GM23338 (cell line): Measurements from ENCODE around the gene C6orf120. TPM values are rescaled to one million over a fixed set of nuclear protein-coding genes. Genes with fewer than 3 reads are reported as not detected.

Experiments used
- ATAC-seq: fragments of 200-7000 bp; cut with Tn5 transposase; 3 replicates; pipeline ENCODE4 v1.9.1; 2020
- DNase-seq: peaks from one replicate; pipeline ENCODE4 v3.0.0-alpha.2; 2015; ENCODE audit warnings: low spot score
- H2AFZ ChIP-seq: fragments of 200-600 bp; sonication (generic); 2 replicates; pipeline ENCODE4 v1.8.0; 2016; ENCODE audit warnings: antibody characterized with exemption, mild to moderate bottlenecking, moderate library complexity
- H3F3A ChIP-seq: fragments of 200-600 bp; sonication (generic); replicated peaks from 2 replicates; pipeline ENCODE4 v1.8.0; 2017; ENCODE audit warnings: antibody characterized with exemption, mixed run types, low read depth
- H3K27ac ChIP-seq: fragments of 200-600 bp; sonication (generic); 2 replicates; pipeline ENCODE4 v1.6.1; 2016; ENCODE audit warnings: low read depth
- H3K27me3 ChIP-seq: fragments of 200-600 bp; sonication (generic); 2 replicates; pipeline ENCODE4 v1.8.0; 2016; ENCODE audit warnings: mild to moderate bottlenecking, mixed run types, moderate library complexity; ENCODE audit not compliant: insufficient read depth
- H3K36me3 ChIP-seq: fragments of 200-600 bp; sonication (generic); 2 replicates; pipeline ENCODE4 v1.8.0; 2016; ENCODE audit warnings: mild to moderate bottlenecking; ENCODE audit not compliant: insufficient read depth
- H3K4me1 ChIP-seq: fragments of 200-600 bp; sonication (generic); 2 replicates; pipeline ENCODE4 v1.8.0; 2016; ENCODE audit warnings: mild to moderate bottlenecking, moderate library complexity; ENCODE audit not compliant: insufficient read depth
- H3K4me2 ChIP-seq: fragments of 200-600 bp; sonication (generic); 2 replicates; pipeline ENCODE4 v1.7.1; 2017; ENCODE audit warnings: mixed run types
- H3K4me3 ChIP-seq: fragments of 200-600 bp; sonication (generic); 2 replicates; pipeline ENCODE4 v1.6.1; 2016; ENCODE audit warnings: mixed run types
- H3K79me2 ChIP-seq: fragments of 200-600 bp; sonication (generic); replicated peaks from 2 replicates; pipeline ENCODE4 v1.8.0; 2017; ENCODE audit warnings: mild to moderate bottlenecking; ENCODE audit not compliant: insufficient read depth
- H3K9me2 ChIP-seq: fragments of 200-600 bp; sonication (generic); 2 replicates; pipeline ENCODE4 v1.8.0; 2017; ENCODE audit not compliant: insufficient read depth
- H4K20me1 ChIP-seq: fragments of 200-600 bp; sonication (generic); replicated peaks from 2 replicates; pipeline ENCODE4 v1.8.0; 2017; ENCODE audit warnings: mild to moderate bottlenecking; ENCODE audit not compliant: insufficient read depth
- H3K27ac Mint-ChIP-seq: 2 replicates; pipeline ENCODE4 v1.8.0; 2020; ENCODE audit warnings: inconsistent platforms, mild to moderate bottlenecking, moderate library complexity, mixed read lengths
- H3K27me3 Mint-ChIP-seq: 3 replicates; pipeline ENCODE4 v1.8.0; 2022; ENCODE audit warnings: low read depth, mild to moderate bottlenecking, moderate library complexity, mixed read lengths, inconsistent platforms; ENCODE audit not compliant: insufficient read depth, poor library complexity
- H3K36me3 Mint-ChIP-seq: 3 replicates; pipeline ENCODE4 v1.8.0; 2021; ENCODE audit warnings: low read depth, mild to moderate bottlenecking, inconsistent platforms, moderate library complexity, mixed read lengths
- H3K4me1 Mint-ChIP-seq: 3 replicates; pipeline ENCODE4 v1.8.0; 2020; ENCODE audit warnings: mild to moderate bottlenecking, inconsistent platforms, mixed read lengths
- H3K4me3 Mint-ChIP-seq: 3 replicates; pipeline ENCODE4 v1.8.0; 2021; ENCODE audit warnings: moderate library complexity, mild to moderate bottlenecking, inconsistent platforms, mixed read lengths
- H3K9me3 Mint-ChIP-seq: 3 replicates; pipeline ENCODE4 v1.8.0; 2020; ENCODE audit warnings: moderate library complexity, mild to moderate bottlenecking, inconsistent platforms, mixed read lengths
- ETS1 ChIP-seq: IDR thresholded peaks from 2 replicates; pipeline ENCODE4 v1.6.1; 2016; ENCODE audit warnings: antibody characterized with exemption
- EZH2 ChIP-seq: fragments of 200-600 bp; sonication (generic); IDR thresholded peaks from one replicate; pipeline ENCODE4 v1.8.0; 2017; ENCODE audit warnings: antibody characterized with exemption, mild to moderate bottlenecking, low read depth; ENCODE audit not compliant: unreplicated experiment
- EZH2phosphoT487 ChIP-seq: fragments of 200-600 bp; sonication (generic); IDR thresholded peaks from one replicate; pipeline ENCODE4 v1.8.1; 2018; ENCODE audit warnings: antibody characterized with exemption; ENCODE audit not compliant: unreplicated experiment
- JUNB ChIP-seq: IDR thresholded peaks from one replicate; pipeline ENCODE4 v1.6.1; 2016; ENCODE audit warnings: antibody characterized with exemption; ENCODE audit not compliant: unreplicated experiment
- REST ChIP-seq: IDR thresholded peaks from one replicate; pipeline ENCODE4 v1.6.1; 2018; ENCODE audit warnings: antibody characterized with exemption; ENCODE audit not compliant: unreplicated experiment
- STAT1 ChIP-seq: IDR thresholded peaks from one replicate; pipeline ENCODE4 v1.6.1; 2016; ENCODE audit warnings: antibody characterized with exemption; ENCODE audit not compliant: unreplicated experiment
- ZNF114 ChIP-seq: fragments of 250-450 bp; sonication (Bioruptor Pico); IDR thresholded peaks from 2 replicates; pipeline ENCODE4 v1.5.0; 2020; ENCODE audit warnings: mild to moderate bottlenecking, moderate library complexity
- ZNF331 ChIP-seq: fragments of 250-450 bp; sonication (Bioruptor Pico); IDR thresholded peaks from 2 replicates; pipeline ENCODE4 v1.5.0; 2020; ENCODE audit warnings: low read depth, mild to moderate bottlenecking, moderate library complexity
- polyA plus RNA-seq: library from polyadenylated mRNA; unstranded; fragments of >200 nt; fragmentation: Nextera tagmentation; extraction: Ambion mirVana; gene quantifications from 2 replicates; pipeline ENCODE4 v1.2.1, GENCODE V29; 2016
- total RNA-seq: library from RNA; depleted of rRNA; stranded (reverse); fragments of >200 nt; shearing (Covaris generic); gene quantifications from 2 replicates; pipeline ENCODE4 v1.2.3, GENCODE V29; 2014

The C6orf120 gene
- total and polyA plus RNA-seq, 2 experiments from 2014 or later = 18.8 to 57.3 TPM

- H3F3A ChIP-seq = no peaks in the 10 kb centered on the region
- no peak for DNase-seq
- H3K27me3 ChIP-seq = no peaks in the 10 kb centered on the region
- H3K27ac ChIP-seq = no peak overlapping the region
- peaks cover 42% of the 10 kb centered on the region for H3K36me3 Mint-ChIP-seq
- no peak overlapping the region for H2AFZ ChIP-seq
- no peak for TF ChIP-seq EZH2phosphoT487
- H3K4me1 Mint-ChIP-seq = peaks cover under 1% of the 10 kb centered on the region; the same call in 2 of the 3 replicates
- ATAC-seq = no peak
- H3K79me2 ChIP-seq = peaks cover under 1% of the 10 kb centered on the region; the same call in 1 of the 2 replicates
- H3K4me3 ChIP-seq = no peak overlapping the region
- no peaks in the 10 kb centered on the region for H3K4me1 ChIP-seq
- peaks cover 24% of the 10 kb centered on the region; the same call in 1 of the 2 replicates for H3K36me3 ChIP-seq
- H4K20me1 ChIP-seq = peaks cover 4% of the 10 kb centered on the region; the same call in 1 of the 2 replicates
- H3K9me2 ChIP-seq = no peaks in the 10 kb centered on the region
- H3K27ac Mint-ChIP-seq = no peak overlapping the region
- H3K4me3 Mint-ChIP-seq = no peak overlapping the region
- H3K4me2 ChIP-seq = no peak overlapping the region
- H3K9me3 Mint-ChIP-seq = no peaks in the 10 kb centered on the region
- no peaks in the 10 kb centered on the region for H3K27me3 Mint-ChIP-seq
Observed at GRCh38 chr6:169710009-169710408, 8.1 kb downstream of the C6orf120 start.

DNA sequence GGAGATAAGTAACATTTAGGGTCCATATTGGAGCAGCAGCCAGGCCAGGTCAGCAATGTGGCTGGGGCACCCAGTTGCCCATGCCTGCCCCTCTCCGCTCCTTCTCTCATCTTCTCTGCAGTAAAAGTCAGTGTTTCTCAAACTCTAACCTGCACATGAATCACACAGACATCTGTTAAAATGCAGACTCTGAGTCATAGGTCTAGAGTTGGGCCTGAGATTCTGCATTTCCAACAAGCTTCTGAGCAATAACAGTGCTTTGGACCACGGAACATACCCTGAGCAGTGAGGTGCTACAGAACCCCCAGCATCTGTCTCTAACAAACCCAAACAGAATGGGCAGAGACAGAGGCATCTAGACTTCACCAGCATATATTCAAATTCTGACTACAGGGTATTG is 12.3 kb downstream of the C6orf120 start:
- no peak overlapping the region for H3K4me3 ChIP-seq
- no peak overlapping the region for H3K4me2 ChIP-seq
- Mint-ChIP-seq H3K9me3 (no peaks in the 10 kb centered on the region), H3K27me3 (no peaks in the 10 kb centered on the region), H3K27ac (no peak overlapping the region), H3K36me3 (peaks cover 64% of the 10 kb centered on the region), H3K4me1 (no peaks in the 10 kb centered on the region), H3K4me3 (no peak overlapping the region)
- H3K4me1 ChIP-seq = no peaks in the 10 kb centered on the region
- no peak overlapping the region for H2AFZ ChIP-seq
- no peaks in the 10 kb centered on the region for H3K9me2 ChIP-seq
- peaks cover 40% of the 10 kb centered on the region; the same call in 1 of the 2 replicates for H3K36me3 ChIP-seq
- no peak for ATAC-seq
- H3F3A ChIP-seq = no peaks in the 10 kb centered on the region
- 0 out of 2 replicates have a peak, but pooled peaks cover 4% of the 10 kb centered on the region for H4K20me1 ChIP-seq
- H3K27me3 ChIP-seq = no peaks in the 10 kb centered on the region
- H3K79me2 ChIP-seq = peaks cover 21% of the 10 kb centered on the region
- H3K27ac ChIP-seq = no peak overlapping the region
- DNase-seq = no peak
- TF ChIP-seq EZH2phosphoT487 (no peak), STAT1 (no peak), REST (no peak), JUNB (no peak), ZNF114 (CRISPR knock-in tag) (no peak), EZH2 (no peak), ETS1 (no peak), ZNF331 (CRISPR knock-in tag) (no peak)
